Nucleus accumbens (tissue), 56 donors: ENCODE results near the gene FNDC3B.
"Not testable (repeated sequence)": the region's sequence is repeated elsewhere in the genome, so short reads cannot be mapped to it uniquely, and the experiment has no call there.

Experiments used
- DNase-seq, 56 donors: peaks; one replicate each; lab custom pipeline; 2025; lab: John Stamatoyannopoulos, UW

FNDC3B gene

DNA sequence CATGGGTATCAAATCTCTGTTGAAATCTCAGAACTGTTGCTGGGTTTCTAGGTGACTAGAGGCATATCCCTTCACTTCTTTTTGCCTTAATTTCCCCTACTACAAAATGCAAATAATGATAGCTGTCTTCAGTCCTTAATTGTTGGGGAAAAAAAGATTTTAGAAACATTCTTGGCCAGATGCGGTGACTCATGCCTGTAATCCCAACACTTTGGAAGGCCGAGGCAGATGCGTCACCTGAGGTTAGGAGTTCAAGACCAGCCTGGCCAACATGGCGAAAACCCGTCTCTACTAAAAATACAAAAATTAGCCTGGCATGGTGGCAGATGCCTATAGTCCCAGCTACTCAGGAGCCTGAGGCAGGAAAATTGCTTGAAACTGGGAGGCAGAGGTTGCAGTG lies 329.2 kb downstream of the FNDC3B start:
- not testable (repeated sequence) for DNase-seq

DNA sequence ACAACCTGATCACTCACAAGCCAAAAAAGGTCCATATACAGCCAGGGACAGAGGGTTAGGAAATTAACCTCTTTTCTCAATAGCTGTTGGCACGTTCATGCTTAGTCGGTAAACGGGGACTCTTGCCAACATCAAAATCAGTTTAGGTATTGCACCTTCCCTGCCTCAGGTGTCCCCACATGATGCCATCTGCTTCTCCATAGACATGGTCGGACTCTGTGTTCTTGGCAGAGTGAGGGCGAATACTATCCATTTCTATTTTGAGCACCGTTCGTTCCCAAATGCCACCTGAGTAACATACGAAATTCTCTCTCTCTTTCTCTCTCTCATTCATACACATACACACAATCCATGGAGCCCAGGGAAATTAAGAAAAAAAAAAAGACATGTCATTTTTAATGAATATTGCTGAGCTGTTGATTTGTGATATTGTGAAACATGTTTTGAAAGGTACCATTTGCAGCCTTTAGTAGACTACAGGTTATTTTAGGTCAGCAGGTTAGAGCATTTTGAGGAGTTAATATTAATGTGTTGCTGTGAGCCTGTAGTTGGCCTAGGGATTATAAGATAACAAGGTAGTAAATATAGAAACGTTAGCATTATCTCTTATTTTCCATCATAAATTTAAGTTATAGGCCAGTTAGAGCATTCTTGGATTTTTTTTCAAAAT lies 330.3 kb downstream of the FNDC3B start:
- no peak for DNase-seq

DNA sequence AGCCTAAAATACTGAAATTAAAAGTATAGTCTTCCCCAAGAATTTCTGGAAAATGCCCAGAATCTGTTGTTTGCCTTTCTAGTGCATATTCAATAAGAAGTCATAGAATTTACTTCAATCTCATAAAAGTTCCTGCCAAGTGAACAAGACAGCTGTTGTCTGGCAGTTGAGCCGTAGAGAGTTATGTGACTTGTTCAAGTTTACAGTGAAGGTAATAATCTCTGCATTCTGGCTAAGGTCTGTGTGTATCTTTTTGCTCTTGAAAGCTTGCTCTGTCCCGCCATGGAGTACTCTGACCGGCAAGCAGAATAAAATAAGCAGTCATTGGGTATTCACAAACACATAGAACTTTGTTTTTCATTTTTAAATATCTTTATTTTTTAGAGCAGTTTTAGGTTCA lies 331.0 kb downstream of the FNDC3B start:
- DNase-seq, result no peak

DNA sequence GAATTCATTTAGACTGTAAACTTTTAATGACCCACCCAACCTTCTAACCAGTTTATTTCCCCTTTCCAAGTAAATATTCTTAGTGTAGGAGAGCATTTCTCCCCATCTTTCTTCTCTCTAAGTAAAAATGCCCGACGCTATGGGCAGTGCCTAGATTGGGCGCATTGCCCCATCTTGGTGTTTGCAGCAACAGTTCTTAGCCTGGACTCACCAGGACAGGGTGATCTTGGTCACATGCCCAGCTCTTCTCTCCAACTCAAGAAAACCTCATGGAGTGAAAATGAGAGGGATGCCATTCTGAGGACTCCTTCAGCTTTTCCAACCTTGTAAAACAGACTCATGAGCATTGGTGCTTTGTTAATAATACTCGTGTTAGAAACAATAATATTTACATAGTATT lies 332.2 kb downstream of the FNDC3B start:
- no peak for DNase-seq

DNA sequence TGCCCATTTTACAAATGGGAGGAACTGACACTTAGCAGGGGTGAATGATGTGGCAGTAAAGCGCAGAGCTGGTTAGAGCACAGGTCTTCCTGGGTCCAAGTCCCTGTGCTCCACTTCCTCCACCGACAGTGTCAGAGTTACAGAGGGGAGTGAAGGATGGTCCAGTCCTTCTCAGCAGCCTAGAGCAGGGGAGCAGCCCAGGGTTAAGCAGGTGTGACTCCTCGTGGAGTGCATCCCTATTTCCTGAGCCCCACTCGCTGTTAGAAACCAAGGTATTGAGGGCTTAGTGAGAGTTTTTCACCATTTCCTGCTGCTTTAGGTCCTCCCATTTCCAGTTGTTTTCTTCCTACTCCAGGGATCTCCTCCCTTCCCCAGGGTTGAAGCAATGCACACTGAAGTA lies 333.5 kb downstream of the FNDC3B start:
- DNase-seq, result no peak

DNA sequence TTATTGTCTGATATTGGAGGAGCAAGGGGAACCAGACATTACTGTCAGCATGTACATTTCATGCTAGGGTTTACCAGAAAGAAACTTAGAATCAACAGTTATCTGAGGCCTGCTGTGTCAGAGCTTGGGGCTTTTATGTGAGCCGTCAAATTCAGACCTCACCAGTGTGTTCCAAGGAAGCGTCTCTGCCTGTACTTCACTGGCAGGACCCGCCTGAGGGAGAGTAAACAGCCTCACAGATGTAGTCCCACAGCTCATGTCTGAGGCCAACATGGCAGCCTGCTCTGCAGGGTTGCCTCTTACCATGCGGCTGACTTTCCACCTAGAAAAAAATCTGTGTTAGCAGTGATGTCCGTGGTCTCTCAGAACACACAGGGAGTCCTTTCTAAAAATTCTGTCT lies 334.5 kb downstream of the FNDC3B start:
- DNase-seq, result no peak

DNA sequence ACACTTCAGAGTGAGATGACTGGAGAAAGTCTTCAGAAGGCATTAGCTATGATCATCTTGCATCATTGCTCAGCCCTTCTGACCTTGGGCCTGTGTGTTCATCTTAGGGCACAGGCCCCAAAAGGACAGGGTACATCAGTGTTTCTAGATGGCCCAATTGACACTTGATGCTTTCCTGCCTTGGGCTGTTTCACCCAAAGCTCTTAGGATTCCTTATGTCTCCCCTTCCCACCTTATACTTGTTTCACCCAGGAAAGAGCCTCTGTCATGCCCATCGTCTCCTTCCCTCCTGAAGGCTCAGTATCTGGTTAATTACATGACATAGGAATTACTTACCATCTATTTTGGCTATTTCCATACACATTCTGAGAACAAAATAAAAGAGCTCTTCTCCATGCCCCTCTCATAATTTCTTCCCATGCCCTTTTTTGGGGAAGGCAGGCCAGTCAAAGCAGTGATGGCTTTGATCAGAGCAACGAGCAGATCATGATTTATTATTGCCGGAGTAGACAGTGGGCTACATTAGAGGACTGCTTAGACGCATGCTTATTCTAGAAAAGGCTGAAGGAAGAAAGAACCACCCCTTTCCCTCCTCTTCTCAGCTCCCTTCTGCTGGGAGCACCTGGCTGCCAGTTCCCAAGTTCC lies 335.9 kb downstream of the FNDC3B start:
- DNase-seq, result no peak

DNA sequence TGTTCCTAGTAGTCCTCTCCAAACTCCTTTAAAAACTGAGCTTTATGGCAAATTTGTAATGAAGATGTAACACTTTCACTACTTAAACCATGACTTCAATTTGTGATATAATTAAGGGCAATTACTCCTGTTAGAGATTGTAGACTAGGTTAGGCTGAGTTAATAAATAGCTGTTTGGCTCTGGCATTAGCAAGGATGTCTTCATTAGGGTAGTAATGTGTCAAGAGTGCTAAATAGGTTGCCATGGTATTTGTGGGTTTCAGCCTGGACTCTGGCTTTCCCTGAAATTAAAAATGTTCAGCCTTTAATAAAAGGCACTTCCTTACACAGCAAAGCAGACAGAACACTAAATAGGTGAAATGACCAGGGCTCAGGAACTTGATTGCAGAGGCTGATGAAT lies 337.0 kb downstream of the FNDC3B start:
- DNase-seq, result no peak

DNA sequence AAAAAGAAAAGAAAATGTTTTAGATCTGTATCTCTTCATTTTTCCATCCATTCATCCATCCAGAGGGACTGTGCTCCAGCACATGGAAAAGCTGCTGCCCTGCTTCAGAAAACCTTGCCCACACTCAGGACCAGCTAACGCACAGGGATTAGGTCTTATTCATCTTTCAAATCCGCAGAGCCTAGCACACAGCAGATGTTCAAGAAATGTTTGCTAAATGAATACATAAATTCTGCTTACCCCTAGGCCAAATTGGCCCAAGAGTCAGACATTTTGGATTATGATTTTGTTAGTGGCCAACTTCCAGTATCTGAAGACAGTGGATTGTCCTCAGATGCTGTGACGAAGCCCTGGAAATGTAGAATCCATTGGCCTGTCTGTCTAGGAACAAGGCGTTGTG lies 337.5 kb downstream of the FNDC3B start:
- no peak for DNase-seq

DNA sequence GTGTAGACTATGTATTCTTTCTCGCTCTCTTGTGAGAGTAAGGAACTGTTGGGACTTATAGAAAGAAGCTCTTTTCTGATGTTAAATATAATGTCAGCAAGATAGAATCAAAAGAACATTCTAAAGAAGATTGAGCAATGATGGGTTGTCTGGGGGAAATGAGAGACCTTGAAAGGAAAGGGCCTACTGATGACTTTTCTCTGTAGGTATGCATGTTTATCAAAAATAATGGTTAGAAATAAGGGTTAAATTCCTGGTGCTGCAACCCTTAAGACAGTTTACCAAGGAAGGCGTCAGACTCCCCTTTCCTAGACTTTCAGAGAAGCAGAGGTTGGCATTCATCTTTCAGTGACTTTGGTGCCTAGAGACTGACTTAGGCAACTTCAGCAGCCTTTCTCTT lies 339.1 kb downstream of the FNDC3B start:
- DNase-seq, result no peak

DNA sequence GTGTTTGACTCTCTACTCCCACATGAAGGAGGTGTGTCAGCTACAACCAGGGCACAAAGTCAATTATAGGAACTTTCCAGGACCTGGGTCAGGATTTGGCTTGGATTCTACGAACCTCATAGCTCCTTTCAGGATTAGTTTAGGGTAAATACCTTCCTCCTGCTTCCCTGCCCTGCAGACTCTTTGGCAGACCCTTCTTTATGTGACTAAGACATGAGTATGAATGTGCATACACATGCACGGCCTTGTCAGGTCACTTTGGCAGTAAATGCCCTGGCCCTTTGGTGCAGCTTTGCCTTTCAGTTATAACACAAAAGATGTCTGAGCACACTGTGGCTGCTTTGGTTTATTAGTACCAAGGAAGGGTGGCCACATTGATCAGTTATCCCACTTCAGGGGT lies 340.0 kb downstream of the FNDC3B start:
- no peak for DNase-seq

DNA sequence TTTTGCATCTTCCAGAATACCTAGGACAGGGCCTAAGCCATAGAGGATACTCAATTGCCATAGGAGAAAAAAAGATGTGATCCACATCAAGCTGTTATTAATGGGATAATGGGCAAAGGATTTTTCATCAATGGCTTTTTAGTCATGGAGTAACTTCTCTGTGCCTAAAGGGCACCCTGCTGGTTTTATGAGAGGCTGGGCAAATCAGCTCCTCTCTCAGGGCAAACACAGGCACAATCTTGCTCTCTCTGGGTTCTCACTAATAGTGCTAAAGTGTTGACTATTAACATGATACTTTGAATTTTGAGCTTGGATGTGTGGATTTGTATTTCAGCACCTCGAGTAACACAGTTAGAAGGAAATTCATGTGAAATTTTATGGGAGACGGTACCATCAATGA lies 341.3 kb downstream of the FNDC3B start:
- no peak for DNase-seq

DNA sequence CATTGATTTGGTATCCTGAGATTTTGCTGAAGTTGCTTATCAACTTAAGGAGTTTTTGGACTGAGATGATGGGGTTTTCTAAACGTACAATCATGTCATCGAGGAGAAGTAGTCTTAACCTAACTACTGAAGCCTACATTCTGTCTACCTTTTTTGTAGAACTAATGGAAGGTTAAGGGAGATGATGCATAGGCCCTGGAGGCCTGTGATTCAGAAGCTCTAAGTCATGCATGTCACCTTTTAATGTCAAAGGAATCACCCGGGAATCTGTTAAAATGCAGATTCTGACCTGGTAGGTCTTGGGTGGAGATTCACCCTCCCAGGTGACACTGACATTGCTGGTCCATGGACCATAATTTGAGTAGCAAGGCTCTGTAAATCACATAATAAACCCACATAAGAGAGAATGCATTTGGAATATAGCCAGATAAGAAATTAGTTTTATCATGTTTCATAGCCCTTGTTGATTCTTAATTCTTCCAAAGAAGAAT lies 344.0 kb downstream of the FNDC3B start:
- DNase-seq, result no peak

DNA sequence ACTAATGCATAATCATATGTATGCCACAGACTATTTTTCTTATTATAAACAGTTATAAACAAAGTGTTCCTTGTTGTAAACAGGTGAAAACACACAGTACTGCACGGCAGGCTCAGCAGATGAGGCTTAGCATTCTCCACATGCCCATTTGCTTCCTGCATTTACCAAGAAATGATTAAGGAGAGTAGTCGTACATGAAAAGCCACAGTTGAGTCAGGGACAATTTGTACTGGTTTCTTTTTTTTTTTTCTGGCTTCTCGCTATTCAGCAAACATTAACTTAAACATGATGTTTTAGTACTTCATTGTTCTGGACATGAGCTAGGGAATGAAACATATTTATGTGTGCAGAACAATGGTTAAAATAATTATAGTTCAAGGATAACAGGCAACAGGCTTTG lies 345.5 kb downstream of the FNDC3B start:
- no peak for DNase-seq

DNA sequence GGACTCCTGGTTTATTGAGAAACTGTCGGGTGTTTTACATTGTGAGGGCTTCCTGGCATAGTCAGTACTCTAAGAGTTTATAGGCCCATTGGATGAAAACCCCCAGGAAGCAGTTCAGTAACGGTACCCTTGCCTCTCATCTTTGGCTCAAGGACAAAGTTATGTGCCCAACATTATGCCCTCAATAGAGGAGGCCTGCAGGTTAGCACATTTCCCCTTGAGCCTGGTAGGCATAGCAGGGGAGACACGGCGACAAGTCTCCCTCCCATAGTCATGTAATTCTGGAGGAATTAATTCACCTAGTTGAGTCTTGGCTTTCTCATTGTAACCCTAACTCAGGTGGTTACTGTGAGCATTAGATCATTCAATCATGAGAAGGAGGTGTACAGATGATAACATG lies 348.4 kb downstream of the FNDC3B start:
- no peak for DNase-seq

DNA sequence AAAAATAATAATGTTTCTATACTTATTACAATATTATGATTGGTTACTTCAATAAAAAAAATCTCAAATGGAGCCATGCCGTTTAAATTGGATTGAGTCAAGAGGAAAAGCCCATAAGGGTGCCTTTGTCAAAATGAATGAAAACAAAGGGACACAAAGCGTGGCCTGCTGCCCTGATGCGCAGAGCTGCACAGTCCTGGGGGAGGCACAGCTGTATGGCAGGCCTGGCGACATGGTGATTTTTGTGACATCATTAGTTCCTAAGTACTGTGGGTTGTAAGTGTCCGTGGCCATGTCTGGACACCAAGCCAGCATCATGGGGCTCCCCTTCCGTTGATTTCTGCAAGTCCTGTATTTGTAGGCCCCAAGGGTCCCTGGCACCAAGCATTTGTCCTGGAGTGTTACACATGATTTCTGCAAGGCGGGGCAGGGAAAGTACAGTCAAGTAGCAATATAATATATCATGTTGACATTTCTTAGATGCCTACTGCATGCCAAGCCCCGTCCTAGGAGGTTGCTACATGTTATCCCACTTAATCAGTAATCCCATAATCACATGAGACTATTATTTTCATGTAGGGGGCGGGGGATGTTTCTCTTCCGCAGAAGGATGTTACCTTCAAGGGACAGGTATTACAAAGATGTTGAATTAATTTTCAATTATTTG lies 349.2 kb downstream of the FNDC3B start:
- peak in 29 of 56 donors; percentile 1 to 54 (median 8) for DNase-seq

DNA sequence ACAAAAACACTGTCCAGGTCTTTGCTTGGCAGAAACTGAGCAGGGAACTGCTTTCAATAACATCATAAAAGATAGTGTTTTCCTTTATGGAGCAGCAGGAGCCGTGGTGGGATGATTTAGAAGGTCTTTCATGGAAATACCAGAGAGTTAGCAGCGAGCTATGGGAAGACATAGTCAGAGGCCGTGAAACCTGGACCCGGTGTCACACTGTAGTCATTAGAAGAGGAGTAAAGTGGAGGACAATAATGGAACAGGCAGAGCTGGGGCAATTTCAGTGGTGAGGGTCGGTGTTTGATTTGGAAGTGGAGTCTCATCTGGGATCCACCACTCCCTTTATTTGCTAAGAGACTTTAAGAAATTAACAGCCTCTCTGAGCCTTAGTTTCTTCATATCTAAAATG lies 351.4 kb downstream of the FNDC3B start:
- no peak for DNase-seq

DNA sequence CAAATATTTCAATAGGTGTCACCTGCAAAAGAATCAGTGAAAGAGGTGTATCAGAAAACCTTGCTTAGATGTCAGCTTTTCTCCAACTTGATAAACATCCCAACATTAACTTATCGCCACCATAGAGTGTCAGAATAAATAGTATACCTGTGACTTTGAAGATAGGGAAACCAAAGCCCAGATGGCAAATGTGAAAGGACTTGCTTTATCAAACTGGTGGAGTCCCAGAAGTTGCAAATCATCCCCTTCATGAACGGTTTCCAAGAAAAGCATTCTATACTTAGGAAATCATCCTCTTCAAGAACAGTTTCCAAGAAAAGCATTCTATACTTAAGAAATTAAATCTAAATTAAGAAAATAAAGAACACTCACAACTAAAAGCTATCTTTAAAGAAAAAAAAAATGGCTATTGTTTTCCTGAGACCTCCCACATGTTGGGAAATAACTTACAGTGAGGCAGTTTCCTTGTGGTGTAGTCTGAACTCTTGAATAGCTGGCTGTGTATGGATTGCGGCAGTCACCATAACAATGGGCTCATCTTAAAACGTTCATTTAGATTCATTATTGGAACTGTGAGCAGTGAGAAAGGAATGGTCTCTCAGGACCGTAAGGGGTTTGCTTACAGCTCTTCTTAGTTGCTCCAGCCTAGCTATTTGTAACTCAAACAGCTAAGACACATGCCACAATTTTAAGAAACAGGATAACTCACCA lies 352.4 kb downstream of the FNDC3B start:
- DNase-seq, result no peak

DNA sequence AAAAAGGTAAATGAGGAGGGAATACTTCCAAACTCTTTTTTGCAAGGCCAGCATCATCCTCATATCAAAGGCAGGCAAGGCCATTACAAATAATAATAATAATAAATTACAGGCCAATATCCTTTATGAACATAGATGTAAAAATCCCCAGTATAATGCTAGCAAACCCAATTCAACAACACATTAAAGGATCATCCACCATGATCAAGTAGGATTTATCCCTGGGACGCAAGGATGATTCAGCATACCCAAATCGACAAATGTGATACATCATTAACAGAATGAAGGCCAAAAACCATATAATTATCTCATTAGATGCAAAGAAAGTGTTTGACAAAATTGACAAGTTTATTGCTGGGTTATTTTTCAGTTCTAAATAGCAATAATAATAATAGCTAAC lies 355.3 kb downstream of the FNDC3B start:
- no peak for DNase-seq

DNA sequence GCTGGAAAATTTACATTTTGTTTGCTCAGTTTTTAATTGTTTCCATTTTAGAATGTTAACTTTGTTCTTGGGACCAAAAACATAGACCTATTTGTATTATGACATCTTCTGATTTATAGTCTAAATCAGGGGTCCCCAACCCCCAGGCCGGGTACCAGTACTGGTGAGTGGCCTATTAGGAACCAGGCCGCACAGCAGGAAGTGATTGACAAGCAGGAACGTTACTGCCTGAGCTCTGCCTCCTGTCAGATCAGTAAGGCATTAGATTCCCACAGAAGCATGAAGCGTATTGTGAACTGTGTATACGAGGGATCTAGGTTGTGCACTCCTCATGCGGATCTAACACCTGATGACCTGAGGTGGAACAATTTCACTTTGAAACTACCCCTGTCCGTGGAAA lies 357.0 kb downstream of the FNDC3B start:
- no peak for DNase-seq

DNA sequence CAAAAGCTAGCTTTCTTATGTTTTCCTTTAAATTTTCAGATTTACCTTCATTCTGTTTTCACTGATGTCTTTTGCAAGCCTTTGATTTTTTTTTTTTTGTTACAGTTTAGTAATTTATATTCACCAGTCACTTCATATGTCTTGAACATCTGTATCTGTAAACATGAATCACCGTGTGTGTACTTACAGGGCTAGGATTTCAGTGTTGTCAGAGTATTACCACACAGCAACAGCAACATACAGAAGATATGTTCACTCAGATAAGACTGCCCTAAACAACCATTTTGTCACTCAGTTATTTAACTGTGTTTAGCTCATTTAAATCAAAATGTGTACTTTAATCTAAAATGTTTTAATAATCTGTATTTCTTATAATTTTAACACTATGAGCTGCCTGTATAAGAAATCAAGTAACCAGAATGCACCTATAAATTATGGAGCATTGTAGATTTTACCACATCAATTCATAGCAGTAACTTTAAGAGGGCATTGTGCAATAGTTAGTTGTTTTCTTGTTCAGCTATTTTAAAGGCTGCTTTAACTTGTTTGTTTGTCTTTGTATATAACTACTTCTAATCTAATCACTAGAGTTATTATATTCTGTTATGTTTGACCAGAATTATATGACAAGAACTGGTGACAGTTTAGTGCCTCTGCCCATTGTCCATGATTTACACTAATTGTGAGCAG lies 358.5 kb downstream of the FNDC3B start:
- DNase-seq, result no peak
